Measurements from ENCODE around the gene NLRP6.
A peak's percentile ranks its signal among the peaks of the same experiment; 100 is the strongest.

The NLRP6 gene

GRCh38 chr11:270451-271318 lies 7.5 kb upstream of the NLRP6 start:
- no peaks in the 10 kb centered on the region for H3K36me3 Mint-ChIP-seq
- H3K4me3 Mint-ChIP-seq = no peak overlapping the region
- H3K27me3 Mint-ChIP-seq = no peaks in the 10 kb centered on the region
- H3K9me3 Mint-ChIP-seq = no peaks in the 10 kb centered on the region
- H3K27ac Mint-ChIP-seq = no peak overlapping the region
- peaks cover 39% of the 10 kb centered on the region for H3K4me1 Mint-ChIP-seq

GRCh38 chr11:271319-271715 lies 6.9 kb upstream of the NLRP6 start:
- H3K27ac Mint-ChIP-seq = no peak overlapping the region
- H3K9me3 Mint-ChIP-seq = no peaks in the 10 kb centered on the region
- no peak overlapping the region for H3K4me3 Mint-ChIP-seq
- H3K27me3 Mint-ChIP-seq = no peaks in the 10 kb centered on the region
- H3K36me3 Mint-ChIP-seq = no peaks in the 10 kb centered on the region
- H3K4me1 Mint-ChIP-seq = peaks cover 39% of the 10 kb centered on the region

- no peaks in the 10 kb centered on the region for H3K36me3 Mint-ChIP-seq
- H3K27ac Mint-ChIP-seq = peak overlapping the region; percentile 80
- no peaks in the 10 kb centered on the region for H3K9me3 Mint-ChIP-seq
- no peak overlapping the region for H3K4me3 Mint-ChIP-seq
- H3K4me1 Mint-ChIP-seq = peaks cover 33% of the 10 kb centered on the region
- no peaks in the 10 kb centered on the region for H3K27me3 Mint-ChIP-seq
Measured at GRCh38 chr11:272195-272930, 5.8 kb upstream of the NLRP6 start.

- H3K4me1 Mint-ChIP-seq = peaks cover 33% of the 10 kb centered on the region
- H3K27me3 Mint-ChIP-seq = no peaks in the 10 kb centered on the region
- no peak overlapping the region for H3K4me3 Mint-ChIP-seq
- no peaks in the 10 kb centered on the region for H3K36me3 Mint-ChIP-seq
- no peaks in the 10 kb centered on the region for H3K9me3 Mint-ChIP-seq
- no peak overlapping the region for H3K27ac Mint-ChIP-seq
Measured at GRCh38 chr11:272931-273198, 5.3 kb upstream of the NLRP6 start.

- Mint-ChIP-seq H3K4me3 (no peak overlapping the region), H3K27me3 (no peaks in the 10 kb centered on the region), H3K9me3 (no peaks in the 10 kb centered on the region), H3K36me3 (no peaks in the 10 kb centered on the region), H3K27ac (peak overlapping the region; percentile 87), H3K4me1 (peaks cover 21% of the 10 kb centered on the region)
Measured at GRCh38 chr11:276219-276618, 2.0 kb upstream of the NLRP6 start.

DNA sequence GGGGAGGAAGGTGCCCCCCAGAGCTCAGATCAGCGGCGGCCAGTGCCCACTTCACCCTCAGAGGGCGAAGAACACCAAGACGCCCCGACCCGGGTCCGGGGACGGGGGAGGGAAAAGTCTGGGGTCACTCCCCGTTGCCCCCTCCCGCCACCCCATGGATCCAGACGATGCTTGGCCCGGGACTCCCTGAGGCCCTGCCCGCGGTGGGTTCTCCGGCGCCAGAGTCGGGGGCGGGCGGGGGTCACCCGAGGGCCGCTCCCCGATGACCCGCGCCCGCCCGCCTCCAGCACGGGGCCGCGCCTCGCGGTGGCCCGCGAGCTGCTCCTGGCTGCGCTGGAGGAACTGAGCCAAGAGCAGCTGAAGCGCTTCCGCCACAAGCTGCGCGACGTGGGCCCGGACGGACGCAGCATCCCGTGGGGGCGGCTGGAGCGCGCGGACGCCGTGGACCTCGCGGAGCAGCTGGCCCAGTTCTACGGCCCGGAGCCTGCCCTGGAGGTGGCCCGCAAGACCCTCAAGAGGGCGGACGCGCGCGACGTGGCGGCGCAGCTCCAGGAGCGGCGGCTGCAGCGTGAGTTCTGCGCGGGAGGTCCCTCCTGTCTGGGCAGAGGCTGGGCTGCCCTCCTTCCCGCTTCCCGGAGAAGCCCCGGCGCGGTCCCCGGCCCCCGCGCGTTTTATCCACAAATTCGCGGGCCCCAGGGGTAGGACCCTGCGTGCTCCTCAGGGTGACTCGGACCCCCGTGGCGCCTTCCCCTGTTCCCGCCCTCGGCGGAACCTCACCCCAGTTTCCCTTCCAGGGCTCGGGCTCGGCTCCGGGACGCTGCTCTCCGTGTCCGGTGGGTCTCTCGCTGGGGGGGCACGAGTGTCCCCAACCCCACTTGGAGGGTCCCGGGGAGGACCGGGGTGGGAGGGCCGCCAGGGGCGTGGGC lies 1.1 kb downstream of the NLRP6 start:
- Mint-ChIP-seq H3K4me1 (peaks cover 46% of the 10 kb centered on the region), H3K36me3 (peaks cover 3% of the 10 kb centered on the region), H3K9me3 (no peaks in the 10 kb centered on the region), H3K27ac (no peak overlapping the region), H3K27me3 (peaks cover 2% of the 10 kb centered on the region), H3K4me3 (peak overlapping the region; percentile 78)

DNA sequence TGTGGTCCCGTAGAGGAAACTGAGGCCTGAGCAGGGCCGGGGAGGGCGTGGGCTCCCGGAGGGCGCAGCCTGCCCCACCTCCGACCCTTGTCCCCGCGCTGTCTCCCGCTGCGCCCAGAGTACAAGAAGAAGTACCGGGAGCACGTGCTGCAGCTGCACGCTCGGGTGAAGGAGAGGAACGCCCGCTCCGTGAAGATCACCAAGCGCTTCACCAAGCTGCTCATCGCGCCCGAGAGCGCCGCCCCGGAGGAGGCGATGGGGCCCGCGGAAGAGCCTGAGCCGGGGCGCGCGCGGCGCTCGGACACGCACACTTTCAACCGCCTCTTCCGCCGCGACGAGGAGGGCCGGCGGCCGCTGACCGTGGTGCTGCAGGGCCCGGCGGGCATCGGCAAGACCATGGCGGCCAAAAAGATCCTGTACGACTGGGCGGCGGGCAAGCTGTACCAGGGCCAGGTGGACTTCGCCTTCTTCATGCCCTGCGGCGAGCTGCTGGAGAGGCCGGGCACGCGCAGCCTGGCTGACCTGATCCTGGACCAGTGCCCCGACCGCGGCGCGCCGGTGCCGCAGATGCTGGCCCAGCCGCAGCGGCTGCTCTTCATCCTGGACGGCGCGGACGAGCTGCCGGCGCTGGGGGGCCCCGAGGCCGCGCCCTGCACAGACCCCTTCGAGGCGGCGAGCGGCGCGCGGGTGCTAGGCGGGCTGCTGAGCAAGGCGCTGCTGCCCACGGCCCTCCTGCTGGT lies 1.9 kb downstream of the NLRP6 start:
- Mint-ChIP-seq H3K4me3 (peak overlapping the region; percentile 79), H3K36me3 (peaks cover 3% of the 10 kb centered on the region), H3K27me3 (peaks cover 2% of the 10 kb centered on the region), H3K27ac (peak overlapping the region; percentile 88), H3K9me3 (no peaks in the 10 kb centered on the region), H3K4me1 (peaks cover 46% of the 10 kb centered on the region)

DNA sequence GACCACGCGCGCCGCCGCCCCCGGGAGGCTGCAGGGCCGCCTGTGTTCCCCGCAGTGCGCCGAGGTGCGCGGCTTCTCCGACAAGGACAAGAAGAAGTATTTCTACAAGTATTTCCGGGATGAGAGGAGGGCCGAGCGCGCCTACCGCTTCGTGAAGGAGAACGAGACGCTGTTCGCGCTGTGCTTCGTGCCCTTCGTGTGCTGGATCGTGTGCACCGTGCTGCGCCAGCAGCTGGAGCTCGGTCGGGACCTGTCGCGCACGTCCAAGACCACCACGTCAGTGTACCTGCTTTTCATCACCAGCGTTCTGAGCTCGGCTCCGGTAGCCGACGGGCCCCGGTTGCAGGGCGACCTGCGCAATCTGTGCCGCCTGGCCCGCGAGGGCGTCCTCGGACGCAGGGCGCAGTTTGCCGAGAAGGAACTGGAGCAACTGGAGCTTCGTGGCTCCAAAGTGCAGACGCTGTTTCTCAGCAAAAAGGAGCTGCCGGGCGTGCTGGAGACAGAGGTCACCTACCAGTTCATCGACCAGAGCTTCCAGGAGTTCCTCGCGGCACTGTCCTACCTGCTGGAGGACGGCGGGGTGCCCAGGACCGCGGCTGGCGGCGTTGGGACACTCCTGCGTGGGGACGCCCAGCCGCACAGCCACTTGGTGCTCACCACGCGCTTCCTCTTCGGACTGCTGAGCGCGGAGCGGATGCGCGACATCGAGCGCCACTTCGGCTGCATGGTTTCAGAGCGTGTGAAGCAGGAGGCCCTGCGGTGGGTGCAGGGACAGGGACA lies 2.7 kb downstream of the NLRP6 start:
- no peak overlapping the region for H3K27ac Mint-ChIP-seq
- H3K27me3 Mint-ChIP-seq = peaks cover 2% of the 10 kb centered on the region
- peaks cover 3% of the 10 kb centered on the region for H3K36me3 Mint-ChIP-seq
- peaks cover 49% of the 10 kb centered on the region for H3K4me1 Mint-ChIP-seq
- H3K4me3 Mint-ChIP-seq = peak overlapping the region; percentile 73
- H3K9me3 Mint-ChIP-seq = no peaks in the 10 kb centered on the region

DNA sequence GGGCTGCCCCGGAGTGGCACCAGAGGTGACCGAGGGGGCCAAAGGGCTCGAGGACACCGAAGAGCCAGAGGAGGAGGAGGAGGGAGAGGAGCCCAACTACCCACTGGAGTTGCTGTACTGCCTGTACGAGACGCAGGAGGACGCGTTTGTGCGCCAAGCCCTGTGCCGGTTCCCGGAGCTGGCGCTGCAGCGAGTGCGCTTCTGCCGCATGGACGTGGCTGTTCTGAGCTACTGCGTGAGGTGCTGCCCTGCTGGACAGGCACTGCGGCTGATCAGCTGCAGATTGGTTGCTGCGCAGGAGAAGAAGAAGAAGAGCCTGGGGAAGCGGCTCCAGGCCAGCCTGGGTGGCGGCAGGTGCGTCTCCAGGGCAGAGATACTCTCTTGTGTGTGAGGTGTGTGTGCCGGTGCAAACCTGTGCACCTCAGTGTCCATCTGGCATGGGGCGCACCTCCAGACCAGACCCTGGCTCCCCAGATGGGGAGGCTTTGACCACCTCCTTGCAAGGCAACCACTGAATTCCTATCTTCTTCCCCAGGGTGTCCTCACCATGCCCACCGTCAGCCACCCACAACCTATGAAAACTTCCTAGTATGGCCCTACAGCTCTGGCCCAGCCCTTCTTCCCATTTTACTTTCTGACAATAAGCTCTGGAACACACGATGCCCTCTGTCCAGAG lies 3.4 kb downstream of the NLRP6 start:
- peaks cover 55% of the 10 kb centered on the region for H3K4me1 Mint-ChIP-seq
- peaks cover 3% of the 10 kb centered on the region for H3K36me3 Mint-ChIP-seq
- H3K27me3 Mint-ChIP-seq = peaks cover 2% of the 10 kb centered on the region
- H3K4me3 Mint-ChIP-seq = peak overlapping the region; percentile 73
- H3K27ac Mint-ChIP-seq = peak overlapping the region; percentile 88
- H3K9me3 Mint-ChIP-seq = no peaks in the 10 kb centered on the region

DNA sequence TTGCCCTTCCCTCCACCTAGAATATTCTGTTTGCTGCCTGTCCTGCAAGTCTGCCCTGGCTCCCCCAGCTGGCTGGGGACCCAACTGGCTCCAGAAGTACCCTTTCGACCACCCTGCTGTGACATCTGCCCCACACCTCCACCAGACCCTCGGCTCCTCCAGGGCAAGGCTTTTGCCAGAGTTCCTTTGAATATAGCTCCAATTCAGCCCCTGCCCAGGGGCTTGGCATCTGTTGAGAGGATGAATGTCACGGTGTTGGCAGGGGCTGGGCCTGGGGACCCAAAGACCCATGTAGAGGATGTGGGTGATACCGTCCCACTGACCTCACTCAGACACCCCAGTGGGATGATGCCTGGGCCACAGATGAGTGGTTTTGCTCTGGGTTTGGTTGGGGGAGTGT lies 4.0 kb downstream of the NLRP6 start:
- H3K27ac Mint-ChIP-seq = peak overlapping the region; percentile 88

GRCh38 chr11:282630-283360 lies 4.6 kb downstream of the NLRP6 start:
- Mint-ChIP-seq H3K4me3 (peak overlapping the region; percentile 73), H3K36me3 (peaks cover 3% of the 10 kb centered on the region), H3K27ac (no peak overlapping the region), H3K4me1 (peaks cover 56% of the 10 kb centered on the region), H3K27me3 (peaks cover 2% of the 10 kb centered on the region), H3K9me3 (no peaks in the 10 kb centered on the region)

More for the DNA sequence above, 4.0 kb downstream of the NLRP6 start:
- Mint-ChIP-seq H3K4me1 (peaks cover 59% of the 10 kb centered on the region), H3K9me3 (no peaks in the 10 kb centered on the region), H3K27me3 (peaks cover 2% of the 10 kb centered on the region), H3K36me3 (peaks cover 3% of the 10 kb centered on the region), H3K4me3 (peak overlapping the region; percentile 73)

DNA sequence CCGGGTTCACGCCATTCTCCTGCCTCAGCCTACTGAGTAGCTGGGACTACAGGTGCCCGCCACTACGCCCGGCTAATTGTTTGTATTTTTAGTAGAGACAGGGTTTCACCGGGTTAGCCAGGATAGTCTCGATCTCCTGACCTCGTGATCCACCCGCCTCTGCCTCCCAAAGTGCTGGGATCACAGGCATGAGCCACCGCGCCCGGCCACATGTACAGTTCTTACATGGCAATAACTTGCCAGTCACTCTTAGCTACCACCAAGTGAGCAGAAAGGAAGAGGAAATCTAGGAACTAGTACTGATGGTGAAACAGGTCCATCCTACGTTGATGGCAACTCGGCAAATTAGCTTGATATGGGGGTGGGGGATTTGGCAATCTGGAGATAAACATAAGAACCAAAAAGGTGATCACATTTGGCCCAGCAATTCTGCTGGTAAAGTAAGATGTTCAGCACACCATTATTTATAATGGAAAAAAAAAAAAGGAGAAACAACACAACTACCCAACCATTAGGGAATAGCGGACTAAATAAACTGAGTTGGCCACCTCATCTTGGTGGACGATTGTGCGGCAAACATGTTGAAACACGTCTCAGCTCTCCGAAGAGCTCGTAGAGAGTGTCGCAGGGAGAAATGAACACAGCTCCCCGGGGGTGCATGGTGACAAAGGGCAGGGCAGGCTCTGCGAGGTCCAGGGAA lies 5.3 kb downstream of the NLRP6 start:
- H3K36me3 Mint-ChIP-seq = peaks cover 3% of the 10 kb centered on the region
- peak overlapping the region; percentile 36 for H3K4me3 Mint-ChIP-seq
- peaks cover 56% of the 10 kb centered on the region for H3K4me1 Mint-ChIP-seq
- H3K27me3 Mint-ChIP-seq = peaks cover 2% of the 10 kb centered on the region
- no peaks in the 10 kb centered on the region for H3K9me3 Mint-ChIP-seq
- H3K27ac Mint-ChIP-seq = peak overlapping the region; percentile 35

Measured in activated naive CD4-positive, alpha-beta T cell treated with anti-CD3 and anti-CD28 coated beads, Interleukin-2, amount 50 U/mL, for 24 hours (primary cell).